MV-4-11 (cell line): Measurements from ENCODE around the gene ALDH1L1.

Experiments
- DNase-seq: peaks from one replicate; lab custom pipeline; 2025; lab: John Stamatoyannopoulos, UW

Gene ALDH1L1

DNA sequence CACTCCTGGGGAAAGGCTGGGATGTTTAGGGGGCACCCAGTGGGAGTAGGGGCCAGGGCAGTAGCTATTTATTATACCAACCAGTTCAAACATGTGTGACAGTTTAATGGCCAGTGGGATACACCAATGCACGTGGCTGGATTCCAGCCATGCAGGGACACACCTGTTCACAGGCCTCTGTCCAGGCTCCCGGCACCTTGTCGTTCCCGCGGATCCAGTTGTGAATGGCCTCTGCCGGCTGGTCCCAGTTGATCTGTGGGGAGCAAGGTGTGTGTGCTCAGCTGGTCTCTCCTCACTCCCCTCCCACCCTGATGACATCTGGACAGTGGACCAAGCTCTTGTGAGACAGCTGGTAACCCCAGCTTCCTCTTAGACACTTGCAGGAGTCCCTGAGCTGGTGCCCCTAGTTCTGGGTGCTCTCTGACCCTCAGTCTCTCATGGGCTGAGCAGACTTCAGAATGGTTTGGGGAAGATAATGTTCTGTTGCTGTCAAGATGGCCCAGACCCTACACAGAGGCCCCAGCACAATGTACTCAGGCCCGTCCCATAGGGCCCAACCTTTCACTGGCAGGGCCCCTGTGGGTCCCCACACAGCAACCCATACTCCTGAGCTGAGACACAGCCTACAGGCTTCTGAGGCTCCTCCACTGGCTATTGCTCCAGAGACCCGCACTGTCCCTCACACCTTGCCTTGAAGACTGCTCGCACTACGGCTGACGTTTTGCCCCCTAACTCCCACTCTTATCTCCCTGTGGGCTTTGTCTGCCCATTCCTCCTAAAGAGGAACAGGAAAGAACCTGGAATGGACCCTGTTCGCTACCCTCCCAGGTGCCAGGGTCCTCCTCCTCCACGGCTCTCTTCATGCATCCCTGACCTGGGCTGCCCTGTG is 25.8 kb downstream of the ALDH1L1 start:
- DNase-seq: no peak

DNA sequence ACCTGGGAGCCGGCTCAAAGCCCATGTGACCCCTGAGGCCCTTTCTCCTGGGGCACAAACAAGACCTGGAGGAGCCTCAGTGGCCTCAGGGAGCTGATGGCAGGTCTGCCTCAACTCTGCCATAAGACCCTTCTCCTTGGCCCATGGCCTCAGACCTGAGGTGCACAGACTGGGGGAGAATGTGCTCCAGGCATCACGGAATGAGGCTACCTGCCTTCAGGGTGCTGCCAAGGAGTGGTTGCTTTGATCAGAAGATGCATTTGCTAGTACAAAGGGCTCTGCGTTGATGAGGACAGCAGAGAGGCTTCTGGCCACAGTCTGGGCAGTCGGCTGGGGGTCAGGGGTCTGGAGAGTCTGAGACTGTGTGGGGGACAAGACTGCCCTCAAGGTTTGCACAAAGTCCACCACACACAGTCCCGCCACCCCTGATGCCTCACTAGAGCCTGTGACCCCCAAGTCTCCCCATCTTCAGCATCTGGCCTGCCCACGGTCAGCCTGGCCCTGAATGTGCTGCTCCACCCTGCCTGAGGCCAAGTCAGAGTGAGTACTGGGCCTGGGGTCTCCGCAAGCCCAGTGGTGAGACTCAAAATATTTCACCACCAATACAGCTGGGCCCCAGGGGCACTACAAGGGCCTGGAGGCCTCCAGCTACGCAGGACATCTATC is 26.6 kb downstream of the ALDH1L1 start:
- no peak for DNase-seq

DNA sequence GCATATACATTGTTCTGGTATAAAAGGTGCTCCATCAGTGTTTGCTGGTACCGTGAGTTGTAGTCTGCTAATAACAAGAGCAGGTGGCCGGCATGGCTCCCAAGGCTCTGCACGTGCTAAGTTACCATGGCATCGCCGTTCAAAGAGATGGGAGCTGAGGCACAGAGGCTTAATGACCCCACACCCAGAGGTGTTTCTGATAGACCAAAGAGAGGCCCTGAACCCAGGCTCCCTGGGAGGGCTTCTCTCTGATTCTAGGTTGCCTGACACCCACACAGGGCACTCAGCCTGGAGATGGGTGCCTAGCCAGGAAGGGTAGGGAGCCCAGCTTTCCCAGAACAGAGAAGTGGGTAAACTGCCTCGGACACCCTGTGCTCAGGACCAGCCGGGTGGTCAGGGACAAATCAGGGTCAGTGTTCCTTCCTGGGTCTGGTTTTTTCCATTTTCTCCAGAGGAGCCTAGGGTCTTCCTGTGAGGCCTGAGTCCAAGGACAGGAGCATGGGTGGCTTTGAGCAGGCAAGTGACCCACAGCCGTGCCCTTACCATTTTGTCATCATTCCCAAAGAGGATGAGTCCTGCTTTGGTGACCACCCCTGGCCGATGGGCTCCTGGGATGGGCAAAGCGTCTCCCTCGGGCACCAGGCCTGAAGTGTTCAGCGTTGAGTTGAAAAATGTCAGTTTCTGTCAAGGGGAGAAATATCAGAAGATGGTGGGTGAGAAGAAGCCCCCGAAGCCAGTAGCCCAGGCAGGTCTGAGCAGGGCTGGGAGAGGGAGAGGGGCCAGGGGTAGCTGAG is 27.3 kb downstream of the ALDH1L1 start:
- no peak for DNase-seq

DNA sequence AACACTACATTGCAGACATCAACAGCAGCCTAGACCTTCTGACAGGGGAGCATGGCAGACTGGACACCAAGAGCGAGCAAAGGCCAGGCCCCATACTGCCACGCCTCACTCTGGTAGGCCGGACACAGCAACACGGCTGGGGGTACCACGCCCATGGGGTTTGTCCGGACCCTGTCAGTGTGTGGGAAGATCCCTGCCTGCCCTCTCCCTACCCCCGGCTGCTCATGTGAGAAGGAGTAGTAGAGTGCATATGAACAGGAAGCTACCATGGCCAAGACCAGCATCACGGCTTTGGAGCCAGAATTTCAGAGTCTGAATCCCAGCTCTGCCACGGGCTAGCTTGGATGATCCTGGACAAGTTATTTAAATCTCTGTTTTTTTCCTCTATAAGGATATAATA is 27.9 kb downstream of the ALDH1L1 start:
- no peak for DNase-seq

DNA sequence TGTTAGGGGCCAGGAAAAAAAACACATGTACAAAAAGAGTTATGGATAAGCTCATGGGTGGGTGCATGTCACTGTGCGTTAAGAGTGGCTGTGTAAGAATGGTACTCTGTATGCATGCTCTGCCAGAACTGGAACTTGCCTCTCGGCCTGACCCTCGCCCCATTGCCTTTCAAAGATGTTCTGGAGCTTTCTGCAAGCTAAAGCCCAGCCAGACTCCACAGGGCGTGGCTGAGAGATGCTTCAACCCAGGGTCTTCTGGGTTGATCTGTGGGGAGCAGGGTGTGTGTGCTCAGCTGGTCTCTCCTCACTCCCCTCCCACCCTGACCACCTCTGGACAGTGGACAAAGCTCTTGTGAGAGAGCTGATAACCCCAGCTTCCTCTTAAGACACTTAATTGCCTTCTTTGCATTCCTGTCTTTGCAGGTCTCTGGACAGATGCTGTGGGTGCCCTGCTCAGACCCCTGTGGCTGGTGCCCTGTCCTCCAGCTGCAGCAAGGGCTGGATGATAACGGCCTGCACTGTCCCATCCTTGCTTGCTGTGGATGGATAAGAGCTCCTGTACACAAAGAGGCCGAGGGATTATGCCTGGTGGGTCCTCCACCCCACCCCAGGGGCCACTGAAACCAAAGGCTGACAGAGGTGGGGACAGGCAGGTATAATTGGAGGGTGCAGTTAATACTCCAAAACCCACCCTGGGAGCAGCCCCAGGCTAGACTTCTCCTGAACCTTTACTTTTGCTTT is 28.7 kb downstream of the ALDH1L1 start:
- no peak for DNase-seq

DNA sequence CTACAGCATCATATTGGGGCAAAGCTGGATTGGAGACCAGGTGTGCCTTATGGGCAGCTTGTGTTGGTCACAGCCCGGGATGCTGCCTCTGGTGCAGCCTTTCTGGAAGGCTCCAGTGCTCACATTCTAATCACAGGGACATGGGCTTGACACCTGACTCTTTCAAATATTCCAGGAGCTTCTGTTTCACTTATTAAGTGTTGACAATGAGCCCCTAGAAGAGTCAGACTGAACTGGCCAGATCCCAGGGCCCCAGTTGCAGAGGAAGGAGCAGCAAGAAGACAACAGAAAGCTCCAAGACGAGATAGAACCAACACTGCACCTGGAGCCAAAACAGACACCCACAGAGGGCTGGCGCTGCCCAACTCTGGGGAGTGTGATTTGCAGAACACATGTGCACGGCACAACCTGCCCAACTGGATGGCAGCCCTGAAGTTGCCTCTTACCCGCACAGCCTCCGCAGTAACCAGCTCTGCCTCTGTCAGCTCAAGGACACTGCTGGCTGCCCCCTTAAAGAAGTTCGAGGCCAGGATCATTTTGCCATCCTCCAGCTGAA is 30.3 kb downstream of the ALDH1L1 start:
- no peak for DNase-seq

DNA sequence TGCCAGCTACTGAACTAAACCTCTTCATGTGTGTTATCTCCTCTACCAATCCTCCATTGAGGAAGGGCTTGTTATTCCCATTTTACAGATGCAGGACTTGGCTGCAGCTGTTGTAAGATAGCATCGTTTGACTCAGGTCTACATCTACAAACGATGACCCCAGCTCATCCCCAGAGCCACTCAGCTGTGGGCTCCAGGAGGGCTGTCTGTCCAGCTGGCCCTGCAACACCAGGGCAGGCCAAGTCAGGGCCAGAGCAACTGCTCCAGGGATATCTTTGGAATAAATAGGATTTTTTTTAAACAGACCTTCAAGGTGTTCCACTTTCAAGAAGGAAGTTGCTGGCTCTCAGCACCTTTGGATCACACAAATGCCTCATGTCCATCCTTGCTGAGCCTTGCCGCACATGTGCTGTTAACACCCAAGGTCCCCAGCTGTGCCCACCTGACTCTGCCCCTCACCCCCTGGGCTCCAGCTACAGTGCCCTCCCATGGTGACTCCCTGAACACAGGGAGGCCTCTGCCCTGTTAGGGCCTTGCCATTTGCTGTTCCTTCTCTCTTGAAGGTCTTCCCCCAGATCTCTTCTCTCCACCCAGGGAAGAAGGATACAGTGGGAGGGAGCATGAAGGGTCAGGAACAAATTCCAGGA is 31.0 kb downstream of the ALDH1L1 start:
- no peak for DNase-seq

DNA sequence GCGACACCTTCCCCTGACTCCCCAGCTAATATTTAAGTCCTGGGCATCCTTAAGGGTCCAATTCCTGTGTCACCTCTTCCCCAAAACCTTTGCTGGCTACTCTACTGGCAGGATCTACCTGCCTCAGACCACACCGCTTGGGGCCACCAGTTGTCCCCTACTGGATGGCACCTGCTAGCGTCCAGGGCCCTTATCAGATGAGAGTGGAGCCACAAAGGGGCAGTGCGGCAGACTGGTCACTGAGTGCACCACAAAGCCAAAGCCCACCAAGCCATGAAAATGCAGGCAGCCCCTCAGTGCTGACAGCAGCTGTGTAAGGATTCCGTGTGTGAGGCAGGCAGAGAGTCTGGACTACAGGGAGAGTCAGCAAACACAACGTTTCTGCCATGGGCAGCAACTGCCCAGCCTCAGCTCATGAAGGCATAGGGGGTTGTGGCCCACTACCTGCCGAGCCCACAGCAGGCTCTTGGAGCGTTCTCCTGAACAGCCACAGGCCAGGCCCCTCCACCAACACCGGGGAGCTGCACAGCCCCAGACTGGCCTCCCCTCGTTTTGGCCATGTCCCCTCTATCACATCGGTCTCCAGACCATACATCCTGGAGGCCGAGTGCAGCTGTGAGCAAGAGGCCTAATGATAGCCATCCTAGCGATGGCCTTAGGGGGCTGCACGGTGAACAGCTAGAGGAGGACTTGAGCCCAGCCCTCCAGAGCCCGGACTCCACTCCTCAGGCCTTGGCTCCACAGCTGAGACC is 32.3 kb downstream of the ALDH1L1 start:
- DNase-seq: no peak

DNA sequence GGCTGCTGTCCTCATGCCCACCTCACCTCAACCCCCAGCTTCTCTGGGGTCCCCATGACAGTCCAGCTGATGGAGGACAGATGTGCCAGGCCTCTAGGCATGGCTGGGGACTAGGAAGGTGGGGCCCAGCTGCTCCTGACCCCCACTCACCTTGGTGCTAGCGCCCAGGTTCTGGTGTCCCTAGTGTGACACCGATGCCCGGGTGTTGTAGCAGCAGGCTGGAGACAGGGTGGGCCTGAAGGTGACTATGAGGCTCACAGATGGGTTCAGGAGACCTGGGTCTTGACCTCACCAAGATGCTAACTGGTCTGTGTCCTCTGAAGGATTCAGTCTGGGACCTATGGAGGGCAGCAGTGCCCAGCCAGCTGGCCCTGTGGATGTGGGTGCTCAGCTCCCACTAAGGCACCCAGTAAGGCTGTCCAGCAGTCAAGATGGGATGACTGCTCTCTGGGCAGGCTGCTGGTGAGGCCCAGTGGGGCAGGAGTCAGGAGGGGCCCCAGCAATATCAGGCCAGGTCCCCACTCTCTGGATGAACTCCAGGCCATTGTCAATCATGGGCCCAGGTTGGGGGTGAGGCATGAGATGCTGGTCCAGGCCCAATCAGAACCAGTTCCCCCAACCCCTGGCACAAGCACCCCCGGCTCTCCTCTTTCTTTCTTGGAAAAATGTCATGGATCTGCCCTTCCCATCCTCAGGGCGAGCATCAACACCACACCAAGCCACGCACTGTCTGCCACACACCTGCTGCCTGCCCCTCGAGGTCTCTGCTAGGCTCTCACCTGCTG is 33.0 kb downstream of the ALDH1L1 start:
- no peak for DNase-seq

DNA sequence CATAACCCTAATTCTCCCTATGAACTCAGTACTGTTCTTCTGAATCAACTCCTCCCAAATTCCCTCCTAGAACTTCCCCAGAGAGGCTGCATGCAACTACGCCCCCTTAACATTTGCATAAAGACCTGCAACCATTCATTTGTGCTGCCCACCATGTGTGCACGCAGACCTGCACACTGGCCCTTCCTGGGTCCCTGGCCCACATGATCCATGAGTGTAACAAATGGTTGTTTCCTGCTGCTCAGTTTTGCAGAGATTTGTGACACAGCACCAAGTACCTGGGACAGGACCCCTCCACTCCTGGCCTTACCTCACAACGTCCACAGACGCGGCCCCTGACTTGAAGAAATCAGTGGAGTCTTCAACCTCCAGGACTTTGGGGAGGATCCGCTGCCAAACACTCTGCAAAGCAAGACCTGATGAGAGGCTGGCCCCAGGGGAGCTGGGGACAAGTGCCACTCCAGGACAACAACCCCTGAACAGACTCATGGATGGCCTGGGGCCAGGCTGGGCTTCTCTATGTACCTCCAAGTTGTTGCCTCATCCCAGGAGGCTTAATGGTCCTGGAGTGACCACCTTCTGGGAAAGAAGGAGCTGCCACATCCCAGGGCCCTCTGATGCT is 33.8 kb downstream of the ALDH1L1 start:
- DNase-seq: no peak

DNA sequence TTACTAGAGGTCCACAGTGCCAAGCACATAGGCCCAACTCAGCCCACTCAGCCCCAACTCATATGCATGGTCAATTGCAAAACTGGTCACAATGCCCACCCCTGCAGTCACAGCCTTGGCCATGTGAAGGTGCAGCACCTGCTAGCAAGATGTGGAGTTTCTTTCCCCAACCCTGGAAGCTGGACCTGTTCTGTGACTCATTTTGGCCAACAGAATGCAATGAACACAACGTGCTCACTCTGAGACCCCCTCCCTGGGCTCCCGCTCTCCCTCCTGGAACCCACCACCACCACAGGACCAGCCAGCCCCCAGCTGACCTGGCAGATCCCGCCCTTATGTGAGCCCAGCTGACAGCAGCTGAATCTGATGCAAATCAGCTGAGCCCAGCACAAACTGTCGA is 34.4 kb downstream of the ALDH1L1 start:
- no peak for DNase-seq

DNA sequence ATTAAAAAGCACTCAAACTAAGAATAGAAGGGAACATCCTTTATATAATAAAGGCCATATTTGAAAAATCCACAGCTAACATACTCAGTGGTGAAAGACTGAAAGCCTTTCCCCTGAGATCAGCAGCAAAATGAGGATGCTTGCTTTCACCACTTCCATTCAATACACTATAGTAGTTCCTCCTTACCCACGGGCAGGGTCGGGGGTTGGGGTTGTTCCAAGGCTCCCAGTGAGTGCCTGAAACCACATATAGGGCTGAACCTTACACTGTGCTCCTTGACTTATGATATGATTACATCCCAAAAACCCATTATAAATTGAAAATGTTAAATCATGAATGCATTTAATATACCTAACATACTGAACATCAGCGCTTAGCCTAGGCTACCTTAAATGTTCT is 37.7 kb downstream of the ALDH1L1 start:
- DNase-seq: no peak

DNA sequence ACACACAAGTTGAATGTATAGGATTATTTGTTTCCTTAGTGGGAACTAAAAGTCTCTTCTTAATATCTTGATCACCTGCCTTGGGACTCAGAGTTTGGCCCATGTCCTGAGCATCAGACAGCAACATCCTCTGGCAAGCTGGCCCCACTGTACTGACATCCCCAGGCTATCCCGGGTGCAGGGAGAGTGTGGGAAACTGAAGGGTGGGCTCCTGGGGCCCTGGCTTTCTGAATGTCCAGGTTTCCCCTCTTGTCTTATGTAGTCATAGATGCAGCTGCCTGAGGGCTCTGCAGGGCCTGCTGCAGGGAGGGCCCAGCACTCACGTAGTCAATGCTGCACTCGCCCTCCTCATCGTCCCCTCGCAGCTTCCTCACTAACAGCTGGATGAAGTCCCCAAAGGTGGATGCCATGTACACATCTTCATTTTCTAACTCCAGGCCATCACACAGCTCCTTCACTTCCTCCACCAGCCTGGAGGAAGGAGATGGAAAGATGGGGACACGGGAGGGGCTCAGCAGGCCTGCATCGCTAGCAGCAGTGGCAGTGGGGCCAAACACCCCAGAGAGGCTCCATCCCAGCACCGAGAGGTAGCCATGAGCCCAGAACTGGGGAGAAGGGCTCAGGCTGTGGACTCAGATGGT is 42.8 kb downstream of the ALDH1L1 start:
- no peak for DNase-seq

DNA sequence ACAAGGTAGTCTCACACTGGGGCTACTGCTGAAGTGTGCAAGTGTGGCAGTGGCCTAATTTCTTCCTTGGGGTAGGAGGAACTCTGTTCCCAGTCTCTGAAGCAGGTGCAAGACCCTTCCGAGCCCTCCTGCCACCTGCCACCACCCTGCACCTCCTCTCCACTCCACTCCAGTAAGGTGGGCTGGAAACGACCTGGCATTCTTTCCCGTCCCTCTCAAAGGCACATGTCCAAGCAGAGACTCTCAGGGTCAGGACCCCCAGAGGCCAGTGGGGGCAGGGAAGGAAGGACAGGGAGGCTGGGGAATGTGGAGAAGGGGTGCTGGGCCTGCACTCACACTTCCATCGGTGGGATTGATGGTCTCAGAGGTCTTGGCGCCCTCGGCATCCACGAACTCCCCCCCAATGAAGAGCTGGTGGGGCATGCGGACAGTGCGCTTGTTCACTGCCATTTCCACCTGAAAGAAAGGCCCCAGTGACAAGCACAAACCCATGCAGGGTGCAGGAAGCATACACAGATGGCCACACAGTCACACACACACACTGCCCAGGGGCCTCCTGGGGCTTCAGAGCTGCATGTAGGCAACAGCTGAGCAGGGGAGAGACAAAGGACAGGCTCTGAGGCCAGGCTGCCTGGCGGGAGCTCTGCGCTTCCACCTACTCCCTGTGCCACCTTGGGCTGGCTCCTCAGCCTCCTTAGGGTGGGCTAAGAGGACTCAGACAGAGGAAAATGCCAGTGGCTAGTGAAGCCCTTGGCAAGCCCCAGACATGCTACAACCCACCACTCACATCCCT is 43.8 kb downstream of the ALDH1L1 start:
- no peak for DNase-seq

DNA sequence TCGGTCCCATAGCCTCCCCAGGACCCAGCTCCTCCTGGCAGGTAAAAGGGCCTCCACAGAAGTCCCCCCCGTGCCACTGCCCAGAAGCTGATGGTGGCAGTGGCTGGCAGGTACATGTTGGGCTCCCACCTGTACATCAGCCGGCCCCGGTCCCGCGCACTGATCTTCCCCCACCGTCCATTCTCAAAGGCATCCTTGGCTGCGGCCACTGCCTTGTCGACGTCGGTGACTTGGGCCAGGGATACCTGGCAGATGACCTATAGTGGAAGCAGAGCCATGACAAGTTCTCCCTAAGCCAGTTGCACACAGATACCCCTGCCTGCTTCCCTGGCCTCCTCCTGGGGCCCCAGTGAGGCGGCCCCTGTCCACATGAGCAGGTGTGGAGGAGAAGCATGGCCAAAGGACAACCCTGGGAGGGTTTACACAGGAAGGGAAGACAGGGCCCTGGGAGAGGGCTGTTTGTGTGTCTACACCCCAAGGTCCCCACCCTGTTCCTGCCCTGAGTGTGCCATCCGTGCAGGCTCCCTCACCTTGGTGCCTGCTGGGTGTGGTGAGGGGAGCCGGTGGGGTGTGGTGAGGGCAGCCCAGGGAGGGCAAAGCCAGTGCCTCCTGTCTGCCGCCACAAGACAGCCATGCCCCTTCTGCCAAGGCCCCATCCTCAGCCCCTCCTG is 44.8 kb downstream of the ALDH1L1 start:
- DNase-seq: no peak

DNA sequence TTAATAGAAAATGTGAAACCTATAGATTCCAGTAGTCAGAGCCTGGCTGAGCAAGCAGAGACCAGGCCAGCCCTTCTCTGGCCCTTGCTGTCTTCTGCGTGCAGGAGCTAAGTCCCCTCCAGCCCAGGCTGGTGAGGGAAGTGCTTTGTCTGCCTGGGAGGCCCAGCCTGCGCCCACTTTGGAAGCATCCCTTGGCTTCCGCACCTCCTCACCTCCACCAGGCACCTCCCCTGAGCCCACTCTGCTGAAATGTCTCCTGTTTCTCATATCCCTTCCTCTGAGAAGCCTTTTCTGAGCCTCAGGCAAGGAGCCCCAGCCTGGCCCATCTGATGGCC is 45.3 kb downstream of the ALDH1L1 start:
- DNase-seq: no peak

DNA sequence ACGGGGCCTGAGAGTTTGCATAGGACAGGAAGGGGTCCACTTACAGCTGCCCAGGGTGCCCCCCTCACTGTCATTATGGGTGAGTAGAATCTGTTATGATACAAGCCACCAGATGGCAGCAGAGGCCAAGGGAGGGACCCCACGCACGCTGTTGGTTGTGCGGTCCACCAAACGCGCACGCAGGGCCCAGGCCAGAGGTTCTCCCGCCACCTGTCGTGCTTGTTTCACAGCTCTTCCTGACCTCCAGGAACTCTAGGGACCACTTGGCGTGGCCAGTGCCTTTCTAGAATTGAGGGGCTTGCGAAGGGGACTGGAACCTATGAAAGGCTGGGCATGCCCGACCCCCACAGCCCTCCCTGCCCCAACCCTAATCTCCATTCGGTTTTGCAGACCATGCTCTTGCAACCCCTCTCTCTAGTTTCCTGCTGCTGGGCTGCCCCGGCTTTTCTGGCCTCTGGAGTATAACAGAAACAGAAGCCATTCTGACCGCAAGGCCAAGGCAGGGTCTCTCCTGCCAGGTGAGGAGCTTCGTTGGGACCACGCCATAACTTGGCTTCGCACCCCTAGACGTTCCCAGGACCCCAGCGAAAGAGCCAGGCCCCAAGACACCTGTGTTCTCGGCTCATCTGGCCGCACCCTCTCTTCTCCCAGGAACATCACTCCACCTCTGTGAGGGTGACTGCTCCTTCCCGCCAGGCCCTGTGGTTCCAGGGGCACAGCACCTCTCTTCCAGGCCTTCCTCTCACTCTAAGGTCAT is 46.0 kb downstream of the ALDH1L1 start:
- DNase-seq: peak; percentile 13
